Right lobe of liver (tissue), 6 donors: Measurements from ENCODE around the gene HSPA4. TPM values are rescaled to one million over a fixed set of nuclear protein-coding genes. Genes with fewer than 3 reads are reported as not detected.
"Not testable (repeated sequence)": the region's sequence is repeated elsewhere in the genome, so short reads cannot be mapped to it uniquely, and the experiment has no call there.

Experiments
- ATAC-seq, 4 donors: fragments of 200-7000 bp; cut with Tn5 transposase; one replicate each; pipeline ENCODE4 v1.9.1; 2020; ENCODE audit warnings: mild to moderate bottlenecking in 4 of 4, moderate library complexity in 4 of 4
- DNase-seq, 3 donors: peaks; one replicate each; pipeline ENCODE4 v3.0.0-alpha.2; 2020
- H3K27ac ChIP-seq, 3 donors: fragments of 200-600 bp; one replicate each; pipeline ENCODE4 v1.8.0; 2022
- H3K27me3 ChIP-seq, 2 donors: fragments of 200-600 bp; one replicate each; pipeline ENCODE4 v1.8.0; 2022
- H3K36me3 ChIP-seq, 4 donors: fragments of 200-600 bp; sonication (generic) in 1 of 4; one replicate each; pipeline versions ENCODE4 v1.5.1 to v1.8.0; 2017 to 2022; ENCODE audit warnings: control low read depth in 1 of 4
- H3K4me1 ChIP-seq, 4 donors: fragments of 200-600 bp; sonication (generic) in 1 of 4; one replicate each; pipeline versions ENCODE4 v1.5.1 to v1.8.0; 2017 to 2022; ENCODE audit warnings: control low read depth in 1 of 4
- H3K4me3 ChIP-seq, 3 donors: fragments of 200-600 bp; one replicate each; pipeline ENCODE4 v1.8.0; 2022
- H3K9me3 ChIP-seq, 4 donors: fragments of 200-600 bp; sonication (generic) in 1 of 4; one replicate each; pipeline versions ENCODE4 v1.5.1 to v1.8.0; 2017 to 2022; ENCODE audit warnings: control low read depth in 1 of 4
- CTCF ChIP-seq, 4 donors: fragments of 200-600 bp in 3 of 4; fragments of 450-650 bp in 1 of 4; IDR thresholded peaks; one replicate each; pipeline versions ENCODE4 v1.5.1 to v1.8.0; 2016 to 2022; ENCODE audit warnings: antibody characterized with exemption in 4 of 4, mild to moderate bottlenecking in 2 of 4
- POLR2A ChIP-seq: fragments of 450-650 bp; IDR thresholded peaks from one replicate; pipeline ENCODE4 v1.6.1; 2017; ENCODE audit warnings: antibody characterized with exemption, mild to moderate bottlenecking
- WGBS: methylation state at CpG from one replicate; pipeline ENCODE4 v1.1.6; 2018; ENCODE audit warnings: low coverage, low lambda C conversion rate; ENCODE audit not compliant: insufficient coverage; ENCODE audit errors: missing lambda C conversion rate; 5-methylcytosine and 5-hydroxymethylcytosine counted together
- intact Hi-C, 2 donors: fragments of 100-400 bp; cut with DNase I; formaldehyde crosslinking; loops; one replicate each; pipeline versions ENCODE4 v1.11.2 to v1.14.1; 2022
- total RNA-seq, 6 experiments: library from RNA; depleted of rRNA in 2 of 6; stranded (reverse); fragments of >200 nt in 2 of 6; fragmentation: NEBNext Ultra II Directional in 3 of 6; extraction: Animal tissue kit (Norgen Biotek cat#: 25700) in 3 of 6; gene quantifications; one replicate each; pipeline versions ENCODE4 v1.1.0 to v1.2.4, GENCODE V29; 2016 to 2023
- donor health status: DM: no; HTN: yes; CAD: no.
- donor health status: DM: no; HTN: no; CAD: no.
- donor health status: DM: no; HTN: no; CAD: no.
- donor health status: DM: no; HTN: yes; CAD: no.
- donor health status: DM: no; HTN: yes; CAD: no.

The HSPA4 gene
- total RNA-seq, 6 experiments from 2014 or later: 30.1 to 68.6 (median 46.1) TPM

- ATAC-seq (no peak), DNase-seq (no peak)
- 89% methylated on average over 3 of the region's 3 CpGs for WGBS
- intact Hi-C loops: no loop called here
- Histone ChIP-seq H3K36me3 (no peaks in the 10 kb centered on the region), H3K27ac (no peak overlapping the region), H3K4me1 (no peaks in the 10 kb centered on the region), H3K4me3 (no peak overlapping the region), H3K27me3 (no peaks in the 10 kb centered on the region), H3K9me3 (no peaks in the 10 kb centered on the region)
- no peak for TF ChIP-seq CTCF (IDR thresholded peaks at IDR 0.05)
- TF ChIP-seq POLR2A: no peak
Observed at GRCh38 chr5:133041157-133041784, 10.5 kb upstream of the HSPA4 start.

DNA sequence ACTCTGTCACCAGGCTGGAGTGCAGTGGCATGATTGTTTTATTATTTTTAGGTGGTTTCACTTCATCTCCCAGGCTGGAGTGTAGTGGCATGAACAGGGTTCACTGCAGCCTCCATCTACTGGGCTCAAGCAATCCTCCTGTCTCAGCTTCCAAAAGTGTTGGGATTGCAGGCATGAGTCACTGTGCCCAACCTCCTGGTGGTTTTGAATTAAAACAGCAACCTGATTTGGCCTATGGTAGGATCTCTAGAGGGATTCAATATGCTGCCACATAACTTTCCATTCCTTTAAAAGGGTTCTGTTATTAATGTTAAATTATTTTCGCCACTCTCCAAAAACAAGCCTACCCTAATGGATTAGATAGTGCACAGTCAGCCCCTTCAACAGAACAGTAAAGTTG, 9.9 kb upstream of the HSPA4 start:
- DNase-seq: no peak
- 40% methylated on average over 1 of the region's 1 CpG for WGBS
- H3K4me3 ChIP-seq: no peak overlapping the region
- ATAC-seq: no peak
- H3K27ac ChIP-seq: no peak overlapping the region
- no peaks in the 10 kb centered on the region for H3K4me1 ChIP-seq
- no peaks in the 10 kb centered on the region for H3K27me3 ChIP-seq
- TF ChIP-seq POLR2A: no peak
- intact Hi-C loops: no loop called here
- H3K9me3 ChIP-seq: no peaks in the 10 kb centered on the region
- H3K36me3 ChIP-seq: no peaks in the 10 kb centered on the region

- H3K4me3 ChIP-seq, H3K27ac ChIP-seq, H3K27me3 ChIP-seq, intact Hi-C loops, ATAC-seq, H3K9me3 ChIP-seq, DNase-seq, H3K36me3 ChIP-seq: not testable (repeated sequence)
- WGBS: 95% methylated on average over 8 of the region's 8 CpGs
- peaks cover 0 to 20% (median 6%) of the 10 kb centered on the region in 4 donors for H3K4me1 ChIP-seq
Observed at GRCh38 chr5:133046560-133046959, 5.3 kb upstream of the HSPA4 start.

DNA sequence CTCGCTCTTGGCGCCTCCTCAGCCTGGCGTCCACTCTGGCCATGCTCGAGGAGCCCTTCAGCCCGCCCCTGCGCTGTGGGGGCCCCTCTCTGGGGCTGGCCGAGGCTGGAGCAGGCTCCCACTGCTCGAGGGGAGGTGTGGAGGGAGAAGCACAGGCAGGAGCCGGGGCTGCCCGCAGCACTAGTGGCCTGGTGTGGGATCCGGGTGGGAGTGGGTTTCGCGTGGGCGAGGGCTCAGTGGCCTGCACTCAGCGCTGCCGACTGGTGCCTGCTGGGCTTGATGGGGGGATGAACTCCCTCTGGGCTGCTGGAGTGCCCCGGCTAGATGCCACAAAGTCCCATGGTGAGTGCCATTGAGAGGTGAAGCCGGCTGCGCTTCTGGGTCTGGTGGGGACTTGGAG, 4.4 kb upstream of the HSPA4 start:
- TF ChIP-seq CTCF (IDR thresholded peaks at IDR 0.05) (no peak), POLR2A (no peak)

DNA sequence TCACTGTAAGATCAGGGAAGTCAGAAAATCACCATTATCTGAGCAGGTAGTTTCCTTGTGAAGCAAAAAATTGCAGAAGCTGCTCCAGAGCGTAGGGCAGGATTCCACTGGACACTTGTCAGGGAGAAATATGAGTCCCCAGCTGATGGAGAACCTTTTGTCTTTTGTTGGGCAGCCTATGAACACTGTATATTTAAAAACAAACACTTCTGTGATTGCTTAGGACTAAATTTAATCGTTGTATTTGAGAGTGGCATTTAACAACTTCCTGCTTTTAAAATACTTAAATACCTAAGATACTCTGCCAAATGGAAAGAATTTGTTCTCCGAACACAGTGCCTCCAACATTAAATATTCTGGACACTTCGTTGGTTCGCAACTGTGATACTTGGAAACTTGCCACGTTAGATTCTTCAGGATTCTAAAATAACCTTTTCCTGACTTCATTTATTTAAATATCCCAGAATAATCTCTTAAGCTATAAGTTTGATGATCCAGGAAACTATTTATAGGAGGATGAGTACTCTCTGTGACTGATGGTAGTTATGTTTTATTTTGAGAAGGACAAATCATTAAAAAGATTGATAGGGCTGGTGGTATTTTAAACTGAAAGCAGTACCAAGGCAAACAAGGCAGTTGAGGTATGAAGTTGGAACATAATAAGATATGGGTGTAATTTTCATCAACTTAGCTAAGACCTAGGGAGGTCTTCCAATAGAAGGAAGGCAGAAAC, 2.7 kb upstream of the HSPA4 start:
- no peak for TF ChIP-seq CTCF (IDR thresholded peaks at IDR 0.05)
- Histone ChIP-seq H3K27me3 (no peaks in the 10 kb centered on the region), H3K4me3 (peak overlapping the region in 1 of 3 donors; percentile 1), H3K36me3 (no peaks in the 10 kb centered on the region), H3K9me3 (no peaks in the 10 kb centered on the region), H3K27ac (peak overlapping the region; percentile 48 to 100 (median 100)), H3K4me1 (peaks cover 0 to 24% (median 13%) of the 10 kb centered on the region in 4 donors)
- WGBS: 32% methylated on average over 6 of the region's 6 CpGs
- intact Hi-C loops: no loop called here
- ATAC-seq (no peak), DNase-seq (no peak)

More for the DNA sequence above, 4.4 kb upstream of the HSPA4 start:
- H3K27me3 ChIP-seq: no peaks in the 10 kb centered on the region
- DNase-seq (no peak), ATAC-seq (no peak)
- peaks cover 0 to 20% (median 6%) of the 10 kb centered on the region in 4 donors for H3K4me1 ChIP-seq
- intact Hi-C loops: no loop called here
- no peaks in the 10 kb centered on the region for H3K36me3 ChIP-seq
- H3K9me3 ChIP-seq: no peaks in the 10 kb centered on the region
- H3K4me3 ChIP-seq: no peak overlapping the region
- no peak overlapping the region for H3K27ac ChIP-seq
- WGBS: no CpG with 5 or more reads among the region's 19 CpGs
